ENCODE measurements around the gene HARS1. TPM values are rescaled to one million over a fixed set of nuclear protein-coding genes. Genes with fewer than 3 reads are reported as not detected.
"Not testable (repeated sequence)": the region's sequence is repeated elsewhere in the genome, so short reads cannot be mapped to it uniquely, and the experiment has no call there.

HARS1 gene
- total and polyA plus RNA-seq, 12 donors, result 36.4 to 111 (median 61.7) TPM

DNA sequence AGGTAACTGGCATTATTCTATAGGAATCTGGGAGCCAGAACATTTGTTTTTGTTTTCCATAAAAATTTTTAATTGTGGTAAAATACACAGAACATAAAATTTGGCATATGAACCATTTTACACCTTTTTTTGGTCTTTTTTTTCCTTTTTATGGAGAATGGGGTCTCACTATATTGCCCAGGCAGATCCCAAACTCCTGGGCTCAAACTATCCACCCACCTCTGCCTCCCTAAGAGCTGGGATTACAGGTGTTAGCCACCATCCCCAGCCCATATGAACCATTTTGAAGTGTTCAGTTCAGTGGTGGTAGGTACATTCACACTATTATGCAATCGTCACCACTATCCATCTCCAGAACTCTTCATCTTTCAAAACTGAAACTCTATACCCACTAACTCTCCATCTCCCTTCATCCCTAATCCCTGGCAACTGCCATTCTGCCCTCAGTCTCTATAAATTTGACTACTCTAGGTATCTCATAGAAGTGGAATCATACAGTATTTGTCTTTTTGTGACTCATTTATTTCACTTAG is 22.5 kb upstream of the HARS1 start:
- Histone ChIP-seq H3K36me3 (replicated peaks in 1 of 2) (no peaks in the 10 kb centered on the region), H3K27ac (no peak overlapping the region), H3K4me1 (replicated peaks in 1 of 2) (no peaks in the 10 kb centered on the region), H3K9me3 (replicated peaks in 1 of 3) (no peaks in the 10 kb centered on the region), H3K27me3 (no peaks in the 10 kb centered on the region), H3K4me3 (no peak overlapping the region)
- no peak for DNase-seq
- WGBS, 4 donors, result 79 to 92% (median 84%) methylated on average over 1 of the region's 1 CpG
- TF ChIP-seq, protein P1, sequence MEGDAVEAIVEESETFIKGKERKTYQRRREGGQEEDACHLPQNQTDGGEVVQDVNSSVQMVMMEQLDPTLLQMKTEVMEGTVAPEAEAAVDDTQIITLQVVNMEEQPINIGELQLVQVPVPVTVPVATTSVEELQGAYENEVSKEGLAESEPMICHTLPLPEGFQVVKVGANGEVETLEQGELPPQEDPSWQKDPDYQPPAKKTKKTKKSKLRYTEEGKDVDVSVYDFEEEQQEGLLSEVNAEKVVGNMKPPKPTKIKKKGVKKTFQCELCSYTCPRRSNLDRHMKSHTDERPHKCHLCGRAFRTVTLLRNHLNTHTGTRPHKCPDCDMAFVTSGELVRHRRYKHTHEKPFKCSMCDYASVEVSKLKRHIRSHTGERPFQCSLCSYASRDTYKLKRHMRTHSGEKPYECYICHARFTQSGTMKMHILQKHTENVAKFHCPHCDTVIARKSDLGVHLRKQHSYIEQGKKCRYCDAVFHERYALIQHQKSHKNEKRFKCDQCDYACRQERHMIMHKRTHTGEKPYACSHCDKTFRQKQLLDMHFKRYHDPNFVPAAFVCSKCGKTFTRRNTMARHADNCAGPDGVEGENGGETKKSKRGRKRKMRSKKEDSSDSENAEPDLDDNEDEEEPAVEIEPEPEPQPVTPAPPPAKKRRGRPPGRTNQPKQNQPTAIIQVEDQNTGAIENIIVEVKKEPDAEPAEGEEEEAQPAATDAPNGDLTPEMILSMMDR (IDR thresholded peaks at IDR 0.05), result no peak
- no peak for TF ChIP-seq POLR2A (IDR thresholded peaks at IDR 0.05)
- intact Hi-C loops (cut with DNase I), result loop anchor here in 1 of 2 donors (10.0 kb wide), 1 partner anchor 349 kb away; the partner anchor contains the start of gene SLC4A9

GRCh38 chr5:140711794-140712193 is 20.6 kb upstream of the HARS1 start:
- intact Hi-C loops (cut with DNase I), result loop anchor here in 1 of 2 donors (10.0 kb wide), 1 partner anchor 347 kb away; the partner anchor contains the start of gene SLC4A9

GRCh38 chr5:140710899-140711552 is 19.9 kb upstream of the HARS1 start:
- DNase-seq, result peak; percentile 92 to 98 (median 95)
- peaks cover 0 to 7% of the 10 kb centered on the region in 2 donors for H3K36me3 ChIP-seq (replicated peaks in 1 of 2)
- H3K27me3 ChIP-seq, result no peaks in the 10 kb centered on the region
- H3K4me3 ChIP-seq, result peak overlapping the region in 3 of 4 donors; percentile 42 to 50 (median 46)
- intact Hi-C loops (cut with DNase I), result loop anchor here in 1 of 2 donors (10.0 kb wide), 1 partner anchor 346 kb away; the partner anchor contains the start of gene SLC4A9
- peak overlapping the region; percentile 77 to 92 (median 87) for H3K27ac ChIP-seq
- H3K4me1 ChIP-seq (replicated peaks in 1 of 2), result no peaks in the 10 kb centered on the region
- TF ChIP-seq, protein P1 (IDR thresholded peaks at IDR 0.05), result no peak
- TF ChIP-seq POLR2A (IDR thresholded peaks at IDR 0.05), result peak in 1 of 2 donors; percentile 81
- H3K9me3 ChIP-seq (replicated peaks in 1 of 3), result no peaks in the 10 kb centered on the region
- 0 to 1% (median 1%) methylated on average over 27 of the region's 27 CpGs for WGBS, 4 donors

More at GRCh38 chr5:140711794-140712193, 20.6 kb upstream of the HARS1 start:
- H3K4me3 ChIP-seq, result no peak overlapping the region
- no peaks in the 10 kb centered on the region for H3K27me3 ChIP-seq
- peak overlapping the region in 3 of 5 donors; percentile 2 to 92 (median 87) for H3K27ac ChIP-seq
- no peak for DNase-seq
- no peaks in the 10 kb centered on the region for H3K9me3 ChIP-seq (replicated peaks in 1 of 3)
- 84 to 89% (median 86%) methylated on average over 1 of the region's 1 CpG for WGBS, 4 donors
- TF ChIP-seq, protein P1 (IDR thresholded peaks at IDR 0.05), result no peak
- TF ChIP-seq POLR2A (IDR thresholded peaks at IDR 0.05), result no peak
- H3K36me3 ChIP-seq (replicated peaks in 1 of 2), result no peaks in the 10 kb centered on the region
- H3K4me1 ChIP-seq (replicated peaks in 1 of 2), result no peaks in the 10 kb centered on the region

DNA sequence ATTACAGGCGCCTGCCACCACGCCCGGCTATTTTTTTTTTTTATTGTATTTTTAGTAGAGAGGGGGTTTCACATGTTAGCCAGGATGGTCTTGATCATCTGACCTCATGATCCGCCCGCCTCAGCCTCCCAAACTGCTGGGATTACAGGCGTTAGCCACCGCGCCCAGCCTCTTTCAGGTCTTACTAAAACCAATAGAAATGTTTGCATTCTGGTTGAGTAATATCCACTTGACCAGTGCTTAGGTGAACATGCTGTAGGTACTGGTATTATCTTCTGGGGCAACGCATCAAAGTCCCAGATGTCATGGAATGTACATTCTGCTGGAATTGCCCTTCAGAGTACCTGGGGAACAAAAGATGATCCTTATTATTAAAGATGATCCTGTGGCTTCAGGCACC is 17.6 kb upstream of the HARS1 start:
- peaks cover 0 to 30% of the 10 kb centered on the region in 2 donors for H3K36me3 ChIP-seq (replicated peaks in 1 of 2)
- DNase-seq; intact Hi-C loops (cut with DNase I); H3K27ac ChIP-seq; H3K9me3 ChIP-seq (replicated peaks in 1 of 3); H3K4me1 ChIP-seq (replicated peaks in 1 of 2); H3K27me3 ChIP-seq; H3K4me3 ChIP-seq: not testable (repeated sequence)
- 91 to 96% (median 94%) methylated on average over 9 of the region's 9 CpGs for WGBS, 4 donors
